Measurements from ENCODE around the gene EEFSEC. TPM values are rescaled to one million over a fixed set of nuclear protein-coding genes. Genes with fewer than 3 reads are reported as not detected.
A peak's percentile ranks its signal among the peaks of the same experiment; 100 is the strongest.

The EEFSEC gene
- total and polyA plus RNA-seq, 2 experiments from 2014 or later, result 10.1 to 16.2 TPM

DNA sequence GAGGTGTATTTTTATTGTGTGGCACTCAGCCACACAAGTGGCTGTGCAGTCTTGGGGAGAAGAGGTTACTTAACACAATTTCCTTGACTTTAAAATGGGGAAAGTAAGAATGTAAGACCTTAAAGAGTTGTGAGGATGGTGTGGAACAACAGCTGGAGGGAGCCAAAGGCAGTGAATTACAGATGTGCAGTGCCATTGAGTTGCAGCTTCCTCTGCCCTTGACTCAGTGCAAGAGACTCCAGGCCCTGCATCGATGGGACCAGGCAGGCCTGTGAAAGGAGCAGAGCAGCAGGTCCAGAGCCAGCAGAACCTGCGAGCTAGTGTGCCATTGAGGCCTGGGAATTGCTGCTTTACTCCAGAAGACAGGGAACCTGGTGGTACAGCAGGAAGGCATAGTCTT is 27.2 kb downstream of the EEFSEC start:
- Mint-ChIP-seq H3K4me3 (no peak overlapping the region), H3K9me3 (no peaks in the 10 kb centered on the region), H3K4me1 (peaks cover 38% of the 10 kb centered on the region), H3K27ac (no peak overlapping the region), H3K27me3 (ENCODE audit: insufficient read depth, low read depth, poor library complexity) (peaks cover under 1% of the 10 kb centered on the region), H3K36me3 (ENCODE audit: low read depth) (no peaks in the 10 kb centered on the region)
- H3K4me3 ChIP-seq, result no peak overlapping the region
- H3K79me2 ChIP-seq (replicated peaks; ENCODE audit: insufficient read depth), result peaks cover 19% of the 10 kb centered on the region
- ATAC-seq (peak; percentile 53), DNase-seq (ENCODE audit: low spot score) (no peak)
- no peaks in the 10 kb centered on the region for H3F3A ChIP-seq (replicated peaks; ENCODE audit: low read depth)
- H3K4me2 ChIP-seq, result no peak overlapping the region
- TF ChIP-seq, protein P1, sequence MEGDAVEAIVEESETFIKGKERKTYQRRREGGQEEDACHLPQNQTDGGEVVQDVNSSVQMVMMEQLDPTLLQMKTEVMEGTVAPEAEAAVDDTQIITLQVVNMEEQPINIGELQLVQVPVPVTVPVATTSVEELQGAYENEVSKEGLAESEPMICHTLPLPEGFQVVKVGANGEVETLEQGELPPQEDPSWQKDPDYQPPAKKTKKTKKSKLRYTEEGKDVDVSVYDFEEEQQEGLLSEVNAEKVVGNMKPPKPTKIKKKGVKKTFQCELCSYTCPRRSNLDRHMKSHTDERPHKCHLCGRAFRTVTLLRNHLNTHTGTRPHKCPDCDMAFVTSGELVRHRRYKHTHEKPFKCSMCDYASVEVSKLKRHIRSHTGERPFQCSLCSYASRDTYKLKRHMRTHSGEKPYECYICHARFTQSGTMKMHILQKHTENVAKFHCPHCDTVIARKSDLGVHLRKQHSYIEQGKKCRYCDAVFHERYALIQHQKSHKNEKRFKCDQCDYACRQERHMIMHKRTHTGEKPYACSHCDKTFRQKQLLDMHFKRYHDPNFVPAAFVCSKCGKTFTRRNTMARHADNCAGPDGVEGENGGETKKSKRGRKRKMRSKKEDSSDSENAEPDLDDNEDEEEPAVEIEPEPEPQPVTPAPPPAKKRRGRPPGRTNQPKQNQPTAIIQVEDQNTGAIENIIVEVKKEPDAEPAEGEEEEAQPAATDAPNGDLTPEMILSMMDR (conservative IDR thresholded peaks at IDR 0.05; ENCODE audit: low read depth in 2 of 2), result 0 out of 4 replicates have a peak, but pooled peaks of 1 of the 2 experiments have one; percentile 12
- no peak for TF ChIP-seq JUNB (IDR thresholded peaks at IDR 0.05; ENCODE audit: unreplicated experiment)
- no peaks in the 10 kb centered on the region for H3K27me3 ChIP-seq (ENCODE audit: insufficient read depth)
- no peak overlapping the region for H2AFZ ChIP-seq
- H3K9me2 ChIP-seq (ENCODE audit: insufficient read depth), result no peaks in the 10 kb centered on the region
- peaks cover 43% of the 10 kb centered on the region for H3K4me1 ChIP-seq (ENCODE audit: insufficient read depth)
- no peaks in the 10 kb centered on the region for H4K20me1 ChIP-seq (replicated peaks; ENCODE audit: insufficient read depth)
- H3K27ac ChIP-seq (ENCODE audit: low read depth), result 0 out of 2 replicates have a peak overlapping the region, but pooled peaks have one; percentile 18
- H3K36me3 ChIP-seq (ENCODE audit: insufficient read depth), result no peaks in the 10 kb centered on the region

DNA sequence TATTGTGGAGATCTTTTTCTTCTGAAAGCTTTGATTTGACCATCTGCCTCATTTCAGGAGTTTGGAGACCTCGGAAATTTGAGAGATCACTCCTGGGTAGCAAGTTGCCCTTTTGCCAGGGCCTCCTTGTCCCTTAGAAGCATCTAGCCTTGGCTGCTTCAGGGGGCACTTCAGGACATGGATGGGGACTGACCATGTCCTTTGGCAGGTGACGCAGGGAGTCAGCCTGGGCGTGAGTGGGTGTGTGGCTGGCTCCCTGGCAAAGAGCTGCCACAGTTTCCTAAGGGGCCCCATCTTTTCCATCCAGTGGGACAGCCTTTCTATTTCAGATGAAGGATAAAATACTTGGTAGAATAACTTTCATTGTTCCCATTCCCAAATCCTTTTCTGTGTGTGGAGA is 27.6 kb downstream of the EEFSEC start:
- Mint-ChIP-seq H3K9me3 (no peaks in the 10 kb centered on the region), H3K4me1 (peaks cover 37% of the 10 kb centered on the region), H3K27me3 (ENCODE audit: insufficient read depth, low read depth, poor library complexity) (peaks cover 2% of the 10 kb centered on the region), H3K36me3 (ENCODE audit: low read depth) (no peaks in the 10 kb centered on the region), H3K27ac (no peak overlapping the region), H3K4me3 (no peak overlapping the region)
- no peak overlapping the region for H3K4me2 ChIP-seq
- no peaks in the 10 kb centered on the region for H3K9me2 ChIP-seq (ENCODE audit: insufficient read depth)
- H3K36me3 ChIP-seq (ENCODE audit: insufficient read depth), result no peaks in the 10 kb centered on the region
- no peaks in the 10 kb centered on the region for H4K20me1 ChIP-seq (replicated peaks; ENCODE audit: insufficient read depth)
- TF ChIP-seq CREB1 (CRISPR knock-in tag; IDR thresholded peaks at IDR 0.05; ENCODE audit: low read depth), result no peak
- no peak for TF ChIP-seq STAT1 (IDR thresholded peaks at IDR 0.05; ENCODE audit: unreplicated experiment)
- no peak for TF ChIP-seq POLR2AphosphoS5 (IDR thresholded peaks at IDR 0.05; ENCODE audit: low read depth)
- TF ChIP-seq REST (IDR thresholded peaks at IDR 0.05; ENCODE audit: unreplicated experiment), result no peak
- TF ChIP-seq NANOG (IDR thresholded peaks at IDR 0.05; ENCODE audit: borderline replicate concordance), result no peak
- TF ChIP-seq ETS1 (IDR thresholded peaks at IDR 0.05), result no peak
- TF ChIP-seq ZNF114 (CRISPR knock-in tag; IDR thresholded peaks at IDR 0.05), result no peak
- TF ChIP-seq EZH2 (IDR thresholded peaks at IDR 0.05; ENCODE audit: low read depth, unreplicated experiment), result no peak
- no peak for TF ChIP-seq JUNB (IDR thresholded peaks at IDR 0.05; ENCODE audit: unreplicated experiment)
- no peak for TF ChIP-seq ZNF331 (CRISPR knock-in tag; IDR thresholded peaks at IDR 0.05; ENCODE audit: low read depth)
- TF ChIP-seq EZH2phosphoT487 (IDR thresholded peaks at IDR 0.05; ENCODE audit: unreplicated experiment), result no peak
- TF ChIP-seq, protein P1 (conservative IDR thresholded peaks at IDR 0.05; ENCODE audit: low read depth in 2 of 2), result no peak
- no peak for DNase-seq (ENCODE audit: low spot score)
- H3K4me3 ChIP-seq, result no peak overlapping the region
- H3K27me3 ChIP-seq (ENCODE audit: insufficient read depth), result no peaks in the 10 kb centered on the region
- no peak for ATAC-seq
- no peaks in the 10 kb centered on the region for H3F3A ChIP-seq (replicated peaks; ENCODE audit: low read depth)
- peaks cover 43% of the 10 kb centered on the region for H3K4me1 ChIP-seq (ENCODE audit: insufficient read depth)
- H2AFZ ChIP-seq, result no peak overlapping the region
- peaks cover 14% of the 10 kb centered on the region for H3K79me2 ChIP-seq (replicated peaks; ENCODE audit: insufficient read depth)
- H3K27ac ChIP-seq (ENCODE audit: low read depth), result no peak overlapping the region
